ENCODE measurements around the gene ASB14.

The ASB14 gene

DNA sequence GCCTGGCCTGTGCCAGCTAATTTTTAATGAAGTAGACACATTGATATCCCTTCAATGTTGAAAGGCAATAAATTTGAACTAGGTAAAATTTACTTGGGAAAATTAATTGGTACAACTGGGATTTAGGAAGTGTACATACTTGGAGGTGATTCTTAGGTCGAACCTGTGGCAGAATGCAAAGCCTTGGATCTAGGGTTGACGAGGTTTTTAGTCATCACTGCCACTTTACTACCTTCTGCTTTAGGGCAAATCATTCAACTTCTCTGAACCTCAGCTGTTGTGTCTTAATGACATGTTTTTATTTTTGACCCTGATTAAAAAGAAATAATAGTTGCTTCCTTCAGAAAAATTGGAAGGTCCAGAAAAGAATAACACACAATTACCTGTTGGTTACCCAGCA lies 62.5 kb downstream of the ASB14 start:
- H3K27ac Mint-ChIP-seq = no peak overlapping the region
- H3K27me3 Mint-ChIP-seq = no peaks in the 10 kb centered on the region
- peaks cover 20 to 51% of the 10 kb centered on the region in 2 donors for H3K4me1 Mint-ChIP-seq
- H3K9me3 Mint-ChIP-seq = no peaks in the 10 kb centered on the region
- DNase-seq (no peak), ATAC-seq (replicated peaks) (no peak)
- no peak overlapping the region for H3K4me3 Mint-ChIP-seq
- peaks cover 3 to 5% of the 10 kb centered on the region in 2 donors for H3K36me3 Mint-ChIP-seq

DNA sequence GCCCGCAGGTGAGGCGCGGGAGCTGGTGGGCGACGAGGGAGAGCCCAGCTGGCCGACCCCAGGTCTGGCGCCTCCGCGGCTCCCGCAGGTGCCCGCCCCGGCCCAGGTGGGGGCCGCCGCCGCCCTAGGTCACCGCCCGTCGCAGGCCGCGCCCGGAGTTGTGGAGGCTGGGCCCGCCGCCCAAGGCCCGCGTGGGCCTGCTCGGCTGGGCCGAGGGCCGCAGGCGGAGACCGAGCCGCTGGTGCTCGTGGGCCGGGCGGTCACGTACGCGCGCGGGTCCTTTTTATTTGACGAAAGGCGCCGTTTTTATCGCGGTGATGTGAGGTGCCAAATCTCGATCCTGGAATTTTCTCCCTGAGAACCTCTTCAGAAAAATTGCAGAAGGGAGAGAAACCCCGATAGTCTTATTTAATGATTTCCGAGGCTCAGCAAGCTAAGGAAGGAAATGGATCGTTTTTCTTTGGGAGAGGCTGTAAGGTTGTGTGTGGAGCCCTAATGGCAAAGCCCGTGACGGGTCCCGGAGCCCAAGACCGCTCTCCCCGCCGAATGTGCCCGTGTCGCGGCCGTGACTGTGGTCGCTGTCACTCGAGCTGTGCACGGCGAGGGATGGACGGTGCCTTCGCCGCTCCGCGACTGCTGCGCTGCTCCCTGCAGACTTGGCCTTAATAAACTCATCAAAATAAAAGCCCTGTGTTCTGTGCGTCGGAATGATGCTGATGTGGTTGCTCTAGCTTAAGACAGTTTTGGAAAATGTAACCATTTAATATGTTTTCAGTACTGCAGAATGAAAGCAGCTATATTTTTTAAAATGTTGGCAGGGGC lies 64.3 kb downstream of the ASB14 start:
- H3K27ac Mint-ChIP-seq = peak overlapping the region; percentile 85
- no peaks in the 10 kb centered on the region for H3K27me3 Mint-ChIP-seq
- H3K9me3 Mint-ChIP-seq = no peaks in the 10 kb centered on the region
- H3K4me1 Mint-ChIP-seq = peaks cover 17 to 42% of the 10 kb centered on the region in 2 donors
- peaks cover 3 to 5% of the 10 kb centered on the region in 2 donors for H3K36me3 Mint-ChIP-seq
- peak; percentile 13 for DNase-seq
- peak; percentile 60 to 61 for ATAC-seq (replicated peaks)
- peak overlapping the region; percentile 92 to 94 for H3K4me3 Mint-ChIP-seq

DNA sequence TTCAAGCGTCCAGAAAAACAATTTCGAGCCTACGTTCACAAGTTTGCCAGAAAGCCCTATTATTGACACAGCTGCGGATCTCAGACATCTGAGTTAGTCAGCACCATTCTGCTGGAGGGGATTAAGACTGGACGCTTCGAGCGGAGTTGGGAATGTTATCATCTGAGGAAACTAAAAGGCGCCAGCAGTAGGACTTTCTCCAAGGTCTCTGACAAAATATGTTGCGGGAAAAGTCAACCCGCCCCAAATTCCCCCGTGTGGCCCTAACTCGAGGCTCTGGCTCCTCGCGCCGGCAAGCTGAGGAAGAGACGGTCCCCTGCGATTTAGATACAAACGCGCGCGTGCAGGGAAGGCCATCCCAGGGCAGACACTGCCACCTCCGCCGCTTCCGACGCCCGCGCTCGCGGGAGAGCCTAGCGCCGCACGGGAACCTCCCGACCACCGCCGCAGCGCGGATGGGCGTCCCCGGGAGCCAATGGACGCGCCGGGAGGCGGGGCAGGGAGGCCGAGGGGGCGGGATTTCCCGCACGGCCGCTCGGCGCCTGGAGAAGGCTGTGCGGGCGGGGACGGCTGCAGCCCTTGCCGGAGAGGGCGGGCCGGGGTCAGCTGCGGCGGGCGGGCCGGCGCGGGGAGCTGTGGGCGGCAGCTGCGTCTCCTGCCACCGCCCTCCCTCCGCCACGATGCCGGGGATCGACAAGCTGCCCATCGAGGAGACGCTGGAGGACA lies 65.1 kb downstream of the ASB14 start, which contains the start of gene APPL1:
APPL1 (plus strand) TSS at position 526 of the 726 bp plus-strand sequence; CDS start at position 681, 155 bp downstream.
- ATAC-seq (replicated peaks) = peak; percentile 93 to 94
- Mint-ChIP-seq H3K4me3 (peak within 1 kb of the TSS; percentile 92 to 94), H3K36me3 (peaks cover 2 to 3% of the 10 kb centered on the region in 2 donors), H3K9me3 (no peaks in the 10 kb centered on the region), H3K4me1 (peaks cover 17 to 38% of the 10 kb centered on the region in 2 donors), H3K27ac (peak within 1 kb of the TSS; percentile 85), H3K27me3 (no peaks in the 10 kb centered on the region)
- DNase-seq = peak; percentile 92

DNA sequence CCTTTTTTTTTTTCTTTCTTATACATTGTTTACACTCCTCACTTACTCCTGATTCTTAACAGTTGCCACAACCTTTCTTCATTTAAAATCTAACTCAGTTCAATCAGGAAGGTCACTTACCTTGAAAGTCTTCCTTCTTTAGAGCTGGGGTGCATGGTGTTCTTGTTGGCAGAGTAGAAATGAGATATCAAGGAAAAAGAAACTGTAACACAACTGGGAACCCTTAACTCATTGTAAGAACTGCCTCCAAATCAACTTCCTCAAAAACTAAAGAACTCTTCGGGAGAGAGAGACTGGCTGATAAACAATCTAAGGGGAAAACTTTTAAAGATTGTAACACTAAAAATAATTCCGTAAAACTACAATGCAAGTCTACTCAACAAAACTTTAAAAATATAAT lies 66.3 kb downstream of the ASB14 start:
- ATAC-seq (replicated peaks) (no peak), DNase-seq (no peak)
- no peaks in the 10 kb centered on the region for H3K36me3 Mint-ChIP-seq
- peak overlapping the region in 1 of 2 donors; percentile 1 for H3K4me3 Mint-ChIP-seq
- no peaks in the 10 kb centered on the region for H3K9me3 Mint-ChIP-seq
- H3K27ac Mint-ChIP-seq = peak overlapping the region; percentile 62
- no peaks in the 10 kb centered on the region for H3K27me3 Mint-ChIP-seq
- peaks cover 17 to 34% of the 10 kb centered on the region in 2 donors for H3K4me1 Mint-ChIP-seq

DNA sequence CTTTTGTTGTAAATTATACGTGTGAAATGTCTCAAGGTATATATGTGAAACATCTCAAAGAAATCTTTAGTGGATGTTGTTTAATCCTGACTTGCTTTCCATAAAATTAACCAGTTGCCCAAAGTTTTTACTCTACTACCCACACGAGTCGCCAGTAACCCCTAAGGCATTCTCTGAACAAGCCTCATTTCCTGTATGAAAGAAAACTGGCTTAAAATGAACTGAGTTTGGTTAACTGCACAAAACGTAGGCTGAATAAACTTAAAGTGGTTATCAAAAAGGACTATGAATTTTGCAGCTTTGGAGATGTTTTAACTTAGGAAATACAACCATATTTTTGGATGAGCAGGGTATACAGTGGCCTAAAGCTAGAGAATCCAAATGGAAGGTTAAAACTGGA lies 67.6 kb downstream of the ASB14 start:
- peaks cover 17 to 33% of the 10 kb centered on the region in 2 donors for H3K4me1 Mint-ChIP-seq
- DNase-seq = no peak
- no peaks in the 10 kb centered on the region for H3K36me3 Mint-ChIP-seq
- no peak for ATAC-seq (replicated peaks)
- no peak overlapping the region for H3K27ac Mint-ChIP-seq
- no peak overlapping the region for H3K4me3 Mint-ChIP-seq
- no peaks in the 10 kb centered on the region for H3K9me3 Mint-ChIP-seq
- no peaks in the 10 kb centered on the region for H3K27me3 Mint-ChIP-seq

DNA sequence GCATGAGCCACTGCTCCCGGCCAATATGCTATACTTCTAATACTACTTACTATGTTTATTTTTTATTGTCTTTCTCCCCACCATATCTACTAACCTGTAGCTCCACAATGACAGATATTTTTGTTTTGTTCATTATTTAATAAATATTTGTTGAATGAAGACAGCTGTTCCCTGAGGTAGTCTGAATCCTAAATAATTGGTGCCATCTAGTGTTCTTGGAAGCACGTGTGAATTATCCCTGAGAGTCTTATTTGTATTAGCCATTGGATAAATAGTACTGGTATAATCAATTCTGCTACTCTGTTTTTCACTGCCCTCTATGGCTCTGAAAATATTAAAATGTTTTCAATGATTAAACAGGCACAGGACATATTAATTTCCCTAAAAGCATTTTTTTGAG lies 70.6 kb downstream of the ASB14 start:
- Mint-ChIP-seq H3K4me1 (peaks cover 6 to 17% of the 10 kb centered on the region in 2 donors), H3K36me3 (no peaks in the 10 kb centered on the region), H3K4me3 (no peak overlapping the region), H3K9me3 (no peaks in the 10 kb centered on the region), H3K27ac (no peak overlapping the region), H3K27me3 (no peaks in the 10 kb centered on the region)
- no peak for DNase-seq
- ATAC-seq (replicated peaks) = no peak
